IMR-90 (cell line): ENCODE data around the gene OPTC. TPM values are rescaled to one million over a fixed set of nuclear protein-coding genes. Genes with fewer than 3 reads are reported as not detected.

Source experiments
- ATAC-seq: fragments of 200-7000 bp; cut with Tn5 transposase; 2 replicates; pipeline ENCODE4 v1.9.1; 2020; ENCODE audit warnings: low read depth, mild to moderate bottlenecking, moderate library complexity
- BruUV-seq: library from RNA; stranded (reverse); fragments of 400-500 nt; replicated peaks from 2 replicates; lab custom pipeline; 2021; lab: Mats Ljungman, UMichigan
- CTCF ChIA-PET: fragments of 300-600 bp; formaldehyde crosslinking; extraction: SDS; loops from one replicate; lab custom pipeline; 2021; ENCODE audit warnings: antibody characterized with exemption; lab: Yijun Ruan, JAX
- POLR2A ChIA-PET: fragments of 300-600 bp; sonication (Branson Sonifier 250); formaldehyde crosslinking; loops from one replicate; lab custom pipeline; 2022; ENCODE audit warnings: antibody characterized with exemption; ENCODE audit not compliant: unreplicated experiment; lab: Charles Lee
- DNase-seq: peaks from one replicate; pipeline ENCODE4 v3.0.0; 2013
- H2AFZ ChIP-seq: replicated peaks from 2 replicates; pipeline ENCODE3; 2013; ENCODE audit warnings: low read length, mild to moderate bottlenecking; ENCODE audit not compliant: poor library complexity
- H2AK5ac ChIP-seq: 2 replicates; pipeline ENCODE4 v1.6.1; 2013; ENCODE audit warnings: low read depth, low read length, inconsistent platforms
- H2AK9ac ChIP-seq: replicated peaks from 2 replicates; pipeline ENCODE3; 2013; ENCODE audit warnings: mild to moderate bottlenecking, low read depth, low read length, moderate library complexity; ENCODE audit not compliant: poor library complexity
- H2BK120ac ChIP-seq: 2 replicates; pipeline ENCODE4 v1.6.1; 2013; ENCODE audit warnings: low read depth, low read length, inconsistent platforms
- H2BK15ac ChIP-seq: 3 replicates; pipeline ENCODE4 v1.6.1; 2013; ENCODE audit warnings: low read depth, low read length, inconsistent platforms
- H2BK20ac ChIP-seq: 2 replicates; pipeline ENCODE4 v1.6.1; 2013; ENCODE audit warnings: low read depth, mild to moderate bottlenecking, inconsistent platforms, low read length, moderate library complexity
- H2BK5ac ChIP-seq: 2 replicates; pipeline ENCODE4 v1.6.1; 2013; ENCODE audit warnings: mild to moderate bottlenecking, low read depth, low read length, inconsistent platforms; ENCODE audit not compliant: poor library complexity, severe bottlenecking
- H3K14ac ChIP-seq: replicated peaks from 2 replicates; pipeline ENCODE4 v1.6.1; 2013; ENCODE audit warnings: low read depth, low read length, inconsistent platforms
- H3K18ac ChIP-seq: 2 replicates; pipeline ENCODE4 v1.6.1; 2013; ENCODE audit warnings: low read depth, low read length, control low read depth
- H3K23ac ChIP-seq: 2 replicates; pipeline ENCODE4 v1.6.1; 2013; ENCODE audit warnings: low read depth, low read length, inconsistent platforms
- H3K27ac ChIP-seq: 2 replicates; pipeline ENCODE4 v1.5.1; 2013; ENCODE audit warnings: mild to moderate bottlenecking, control low read depth, low read length; ENCODE audit not compliant: insufficient read depth
- H3K27me3 ChIP-seq: 2 replicates; pipeline ENCODE4 v1.6.1; 2013; ENCODE audit warnings: low read length; ENCODE audit not compliant: control insufficient read depth, insufficient read depth
- H3K36me3 ChIP-seq: 2 replicates; pipeline ENCODE4 v1.6.1; 2013; ENCODE audit warnings: low read length, mixed read lengths; ENCODE audit not compliant: control insufficient read depth, insufficient read depth
- H3K4ac ChIP-seq: 2 replicates; pipeline ENCODE4 v1.6.1; 2013; ENCODE audit warnings: low read depth, low read length, inconsistent platforms
- H3K4me1 ChIP-seq: 2 replicates; pipeline ENCODE4 v1.6.1; 2013; ENCODE audit warnings: low read length, mixed read lengths; ENCODE audit not compliant: control insufficient read depth, insufficient read depth
- H3K4me2 ChIP-seq: 2 replicates; pipeline ENCODE4 v1.6.1; 2013; ENCODE audit warnings: low read depth, mild to moderate bottlenecking, control low read depth, low read length, moderate library complexity
- H3K4me3 ChIP-seq: 2 replicates; pipeline ENCODE4 v1.5.1; 2013; ENCODE audit warnings: low read depth, mild to moderate bottlenecking, control low read depth, low read length, moderate library complexity; ENCODE audit not compliant: insufficient read depth
- H3K56ac ChIP-seq: 2 replicates; pipeline ENCODE4 v1.6.1; 2013; ENCODE audit warnings: low read length, inconsistent platforms; ENCODE audit not compliant: insufficient read depth; ENCODE audit errors: extremely low read depth
- H3K79me1 ChIP-seq, 2 experiments: 2 replicates each; pipeline ENCODE4 v1.6.1; 2013; ENCODE audit warnings: low read length in 2 of 2, inconsistent platforms in 1 of 2, low read depth in 1 of 2
- H3K9ac ChIP-seq: 2 replicates; pipeline ENCODE4 v1.6.1; 2013; ENCODE audit warnings: low read depth, low read length, control low read depth
- H3K9me1 ChIP-seq: 2 replicates; pipeline ENCODE4 v1.6.1; 2013; ENCODE audit warnings: low read length, inconsistent platforms; ENCODE audit not compliant: insufficient read depth
- H3K9me3 ChIP-seq: 2 replicates; pipeline ENCODE4 v1.6.1; 2013; ENCODE audit warnings: low read length; ENCODE audit not compliant: control insufficient read depth, insufficient read depth
- H4K20me1 ChIP-seq: 2 replicates; pipeline ENCODE4 v1.6.1; 2013; ENCODE audit warnings: low read length, inconsistent platforms; ENCODE audit not compliant: insufficient read depth
- H4K5ac ChIP-seq: 2 replicates; pipeline ENCODE4 v1.6.1; 2013; ENCODE audit warnings: mild to moderate bottlenecking, low read depth, low read length, control low read depth
- H4K8ac ChIP-seq, 2 experiments: 2 replicates each; pipeline ENCODE4 v1.6.1; 2013; ENCODE audit warnings: low read depth in 2 of 2, low read length in 2 of 2, control low read depth in 1 of 2, inconsistent platforms in 1 of 2
- H4K91ac ChIP-seq: 2 replicates; pipeline ENCODE4 v1.6.1; 2013; ENCODE audit warnings: low read depth, low read length, inconsistent platforms; ENCODE audit not compliant: insufficient read depth
- BHLHE40 ChIP-seq: fragments of 150-350 bp; IDR thresholded peaks from 2 replicates; pipeline ENCODE4 v1.6.1; 2016; ENCODE audit warnings: mild to moderate bottlenecking, low read depth, low read length
- CTCF ChIP-seq: conservative IDR thresholded peaks from 2 replicates; pipeline ENCODE4 v1.5.1; 2012; ENCODE audit warnings: mild to moderate bottlenecking, low read depth, low read length, improper control_type of control experiment
- MAZ ChIP-seq: IDR thresholded peaks from 2 replicates; pipeline ENCODE4 v1.6.1; 2012; ENCODE audit warnings: low read depth, mild to moderate bottlenecking, low read length, improper control_type of control experiment, moderate library complexity, borderline replicate concordance
- RCOR1 ChIP-seq: IDR thresholded peaks from 2 replicates; pipeline ENCODE4 v1.6.1; 2012; ENCODE audit warnings: mild to moderate bottlenecking, low read length, improper control_type of control experiment; ENCODE audit not compliant: insufficient replicate concordance
- WGBS, 2 experiments: methylation state at CpG; one replicate each; pipeline versions ENCODE4 v1.1.5 to v1.1.7; 2013; ENCODE audit warnings: missing lambda C conversion rate in 2 of 2; ENCODE audit not compliant: insufficient read length in 1 of 2; ENCODE audit errors: extremely low coverage in 2 of 2; 5-methylcytosine and 5-hydroxymethylcytosine counted together
- dilution Hi-C: fragments of 300-500 bp; cut with HindIII; formaldehyde crosslinking; loops from one replicate; pipeline ENCODE4 v1.14.3; 2018; ENCODE audit warnings: low sequenced_read_pairs; ENCODE audit not compliant: unreplicated experiment
- in situ Hi-C: fragments of 300-500 bp; cut with MboI; formaldehyde crosslinking; loops from 3 replicates; pipeline ENCODE4 v1.14.3; 2019; ENCODE audit warnings: low sequenced_read_pairs, inconsistent platforms, mixed read lengths
- intact Hi-C: fragments of 100-400 bp; cut with micrococcal nuclease; formaldehyde crosslinking; loops from 2 replicates; pipeline ENCODE4 v1.10.0; 2022
- polyA plus RNA-seq, 3 experiments: library from polyadenylated mRNA; depleted of rRNA; stranded (reverse); fragments of >200 nt; gene quantifications; 2 replicates each; pipeline ENCODE4 v1.2.3, GENCODE V29; 2012; ENCODE audit warnings: low replicate concordance in 1 of 3
- total RNA-seq: library from RNA; depleted of rRNA; stranded (reverse); fragments of >200 nt; gene quantifications from 2 replicates; pipeline ENCODE4 v1.2.3, GENCODE V29; 2012

Gene OPTC
- total and polyA plus RNA-seq, 2 of the 4 experiments (the other 2 are of a cell fraction) = not detected

DNA sequence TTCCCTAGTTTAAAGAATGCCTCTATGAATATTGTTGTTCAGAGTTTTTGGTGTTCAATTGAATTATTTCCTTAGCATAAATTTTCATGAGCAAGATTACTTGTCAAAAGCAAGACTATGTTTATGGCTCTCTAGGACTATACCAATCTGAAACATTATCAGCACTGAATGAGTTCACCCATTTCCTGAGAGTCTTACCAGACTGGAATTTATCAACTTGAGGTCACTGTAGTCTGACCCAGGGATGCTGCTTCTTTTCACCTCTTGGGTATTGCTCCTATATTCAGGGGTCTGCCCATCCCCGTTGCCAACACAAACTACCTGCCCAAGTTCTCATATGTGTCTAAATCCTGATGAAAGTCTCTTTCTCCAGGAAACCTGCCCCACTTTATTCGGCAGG, 42.6 kb downstream of the OPTC start:
- peak overlapping the region; percentile 90 for H4K91ac ChIP-seq
- H3K27ac ChIP-seq = peak overlapping the region; percentile 62; the same call in 1 of the 2 replicates
- ChIA-PET POLR2A (no interaction called here), CTCF (no interaction called here)
- no TSS peak for BruUV-seq
- peak overlapping the region; percentile 97 for H2BK120ac ChIP-seq
- H2BK5ac ChIP-seq = peak overlapping the region; percentile 97
- in situ Hi-C loops (no loop called here), dilution Hi-C loops (no loop called here), intact Hi-C loops (loop anchor here (2.0 kb wide), 1 partner anchor 20 kb away; no protein-coding TSS in a partner anchor)
- peak overlapping the region; percentile 92; the same call in 1 of the 2 replicates for H3K4ac ChIP-seq
- H3K56ac ChIP-seq = no peak overlapping the region; the same call in 1 of the 2 replicates
- peak overlapping the region; percentile 53; the same call in 1 of the 2 replicates for H3K4me2 ChIP-seq
- peak overlapping the region in 1 of 2 experiments; percentile 36; a peak in 3 of 4 replicates for H4K8ac ChIP-seq
- H4K20me1 ChIP-seq = no peaks in the 10 kb centered on the region
- H3K36me3 ChIP-seq = no peaks in the 10 kb centered on the region
- no peaks in the 10 kb centered on the region for H3K9me3 ChIP-seq
- no peak overlapping the region for H3K9ac ChIP-seq
- H3K4me1 ChIP-seq = peaks cover 30% of the 10 kb centered on the region
- peaks cover 29% of the 10 kb centered on the region for H3K9me1 ChIP-seq
- H2AFZ ChIP-seq = no peak overlapping the region
- WGBS, 2 experiments = no CpG with 5 or more reads among the region's 2 CpGs
- peak overlapping the region; percentile 82; the same call in 1 of the 2 replicates for H3K18ac ChIP-seq
- H3K23ac ChIP-seq = peak overlapping the region; percentile 92; the same call in 1 of the 2 replicates
- no peak overlapping the region; the same call in 1 of the 2 replicates for H2AK5ac ChIP-seq
- H4K5ac ChIP-seq = peak overlapping the region; percentile 56
- peak; percentile 43 for ATAC-seq
- H2AK9ac ChIP-seq = no peak overlapping the region
- H3K4me3 ChIP-seq = no peak overlapping the region
- peak overlapping the region; percentile 69; the same call in 1 of the 2 replicates for H3K14ac ChIP-seq
- peak overlapping the region; percentile 89 for H2BK20ac ChIP-seq
- no peaks in the 10 kb centered on the region for H3K27me3 ChIP-seq
- no peak for TF ChIP-seq CTCF
- TF ChIP-seq RCOR1 = peak; percentile 5
- TF ChIP-seq MAZ = no peak
- TF ChIP-seq BHLHE40 = peak; percentile 28; the same call in 1 of the 2 replicates
- peak overlapping the region; percentile 85; the same call in 2 of the 3 replicates for H2BK15ac ChIP-seq
- DNase-seq = peak; percentile 56
- H3K79me1 ChIP-seq = peaks cover 4 to 11% of the 10 kb centered on the region in 2 experiments; a peak in 1 of 4 replicates
